Stimulated activated CD8-positive, alpha-beta memory T cell treated with anti-CD3 and anti-CD28 coated beads, Interleukin-2, amount 100 ng/mL, for 48 hours (primary cell): ENCODE measurements around the gene RIOK3.
"Not testable (repeated sequence)": the region's sequence is repeated elsewhere in the genome, so short reads cannot be mapped to it uniquely, and the experiment has no call there.

ENCODE experiments used
- DNase-seq, 2 donors: peaks; one replicate each; pipeline ENCODE4 v3.0.0-alpha.2; 2020; ENCODE audit warnings: low read depth in 2 of 2

The RIOK3 gene, protein sequence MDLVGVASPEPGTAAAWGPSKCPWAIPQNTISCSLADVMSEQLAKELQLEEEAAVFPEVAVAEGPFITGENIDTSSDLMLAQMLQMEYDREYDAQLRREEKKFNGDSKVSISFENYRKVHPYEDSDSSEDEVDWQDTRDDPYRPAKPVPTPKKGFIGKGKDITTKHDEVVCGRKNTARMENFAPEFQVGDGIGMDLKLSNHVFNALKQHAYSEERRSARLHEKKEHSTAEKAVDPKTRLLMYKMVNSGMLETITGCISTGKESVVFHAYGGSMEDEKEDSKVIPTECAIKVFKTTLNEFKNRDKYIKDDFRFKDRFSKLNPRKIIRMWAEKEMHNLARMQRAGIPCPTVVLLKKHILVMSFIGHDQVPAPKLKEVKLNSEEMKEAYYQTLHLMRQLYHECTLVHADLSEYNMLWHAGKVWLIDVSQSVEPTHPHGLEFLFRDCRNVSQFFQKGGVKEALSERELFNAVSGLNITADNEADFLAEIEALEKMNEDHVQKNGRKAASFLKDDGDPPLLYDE

DNA sequence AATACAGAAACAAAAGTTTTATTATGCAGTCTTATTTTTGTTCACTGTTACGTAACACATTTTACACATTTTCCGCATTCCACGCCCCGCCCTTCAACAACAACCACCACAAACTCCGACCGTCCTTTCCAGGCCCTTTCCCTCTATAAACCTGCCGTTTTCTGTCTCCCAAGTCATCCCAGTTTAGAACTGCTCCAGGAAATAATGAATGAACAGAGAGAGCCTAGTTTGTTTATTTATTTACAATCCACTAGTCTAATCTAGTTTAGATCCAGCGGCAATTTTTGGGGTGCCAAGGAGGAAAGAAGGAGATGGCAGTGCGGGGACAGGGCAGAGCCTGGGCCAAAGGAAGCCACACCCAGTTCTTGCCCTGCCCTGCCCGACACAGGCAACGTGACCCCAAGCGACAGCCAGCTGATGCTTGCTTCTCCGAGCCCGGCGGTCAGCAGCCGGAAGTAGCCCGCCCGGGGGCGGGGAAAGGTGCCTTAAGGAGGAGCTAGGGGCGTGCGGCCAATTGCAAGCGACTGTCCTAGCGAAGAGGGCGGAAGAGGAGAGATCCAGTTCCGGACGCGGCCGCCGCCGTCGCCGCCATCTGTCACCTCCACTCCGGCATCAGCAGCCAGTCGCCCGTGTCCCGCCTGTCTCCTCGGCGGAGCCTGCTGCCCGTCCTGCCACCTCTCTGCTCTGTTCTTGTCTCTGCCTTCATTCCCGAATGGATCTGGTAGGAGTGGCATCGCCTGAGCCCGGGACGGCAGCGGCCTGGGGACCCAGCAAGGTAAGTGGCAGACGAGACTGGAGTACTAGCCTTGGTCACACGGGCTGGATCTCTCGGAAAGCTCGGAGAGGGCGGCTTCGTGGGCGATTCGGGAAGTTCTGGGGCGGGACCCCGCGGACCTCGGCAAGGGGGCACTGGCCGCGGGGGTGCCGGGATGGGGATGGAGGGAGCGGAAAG, at the start of gene RIOK3:
RIOK3 (plus strand) TSS at position 560 of the 952 bp plus-strand sequence; CDS start at position 713, 153 bp downstream.
- peak; percentile 93 to 96 for DNase-seq

DNA sequence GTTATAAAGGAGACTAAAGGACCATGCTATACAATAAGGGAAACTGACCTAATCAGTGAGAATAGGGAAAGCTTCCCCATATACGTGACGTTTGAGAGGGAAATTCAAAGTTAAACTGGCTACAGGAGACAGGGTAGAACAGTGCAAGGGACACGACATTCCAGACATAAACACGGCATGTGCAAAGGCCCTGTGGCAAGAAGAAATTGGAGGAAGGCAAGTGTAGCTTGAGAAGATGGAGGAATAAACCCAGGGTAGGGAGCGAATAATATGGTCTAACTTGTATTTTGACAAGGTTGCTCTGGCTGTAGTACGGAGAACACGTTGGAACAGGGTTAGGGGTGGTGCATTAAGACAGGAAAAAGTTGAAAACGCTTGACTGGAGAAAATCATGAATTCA, 49.8 kb upstream of the RIOK3 start:
- DNase-seq, result no peak

DNA sequence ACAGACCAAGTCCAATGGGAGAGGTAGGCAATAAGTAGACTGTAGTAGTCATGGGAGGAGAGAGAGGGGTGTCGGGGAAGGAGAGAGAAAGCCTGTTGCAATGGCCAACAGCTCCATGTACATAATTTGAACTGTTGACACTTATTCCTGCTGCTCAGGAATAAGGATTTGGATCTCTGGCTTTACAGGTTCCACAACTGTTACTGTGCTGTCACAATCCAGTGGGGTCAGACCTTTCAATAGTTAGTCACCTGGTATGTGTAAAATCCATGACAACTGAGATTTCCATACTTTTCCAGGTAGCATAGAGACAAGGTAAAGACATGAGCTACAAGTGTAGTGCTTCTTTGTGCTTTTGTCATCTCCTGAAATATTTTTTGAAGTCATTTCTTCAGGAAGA, 47.5 kb upstream of the RIOK3 start:
- no peak for DNase-seq

DNA sequence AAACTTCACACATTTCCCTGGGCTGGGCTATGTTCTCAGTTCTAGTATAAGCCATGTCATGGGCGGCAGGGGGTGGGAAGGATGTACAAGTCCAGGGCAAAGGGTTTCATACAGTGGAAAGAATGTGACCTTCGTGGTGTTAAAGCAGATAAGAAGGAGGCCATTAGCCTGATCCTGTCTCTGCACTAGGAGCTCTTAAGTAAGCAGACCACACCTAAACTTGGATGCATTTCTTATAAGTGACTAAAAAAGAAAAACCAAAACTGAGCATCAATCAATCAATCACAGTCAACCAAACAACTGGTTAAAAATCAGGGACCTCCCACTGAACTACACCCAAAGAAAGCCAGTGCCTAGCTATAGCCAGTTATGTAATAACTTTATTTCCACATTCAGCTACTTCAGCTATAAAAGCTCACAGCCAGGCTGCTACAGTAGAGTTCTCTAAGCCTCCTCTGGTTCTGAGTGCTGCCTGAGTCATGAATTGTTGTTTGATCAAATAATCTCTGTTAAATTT, 46.8 kb upstream of the RIOK3 start:
- no peak for DNase-seq

DNA sequence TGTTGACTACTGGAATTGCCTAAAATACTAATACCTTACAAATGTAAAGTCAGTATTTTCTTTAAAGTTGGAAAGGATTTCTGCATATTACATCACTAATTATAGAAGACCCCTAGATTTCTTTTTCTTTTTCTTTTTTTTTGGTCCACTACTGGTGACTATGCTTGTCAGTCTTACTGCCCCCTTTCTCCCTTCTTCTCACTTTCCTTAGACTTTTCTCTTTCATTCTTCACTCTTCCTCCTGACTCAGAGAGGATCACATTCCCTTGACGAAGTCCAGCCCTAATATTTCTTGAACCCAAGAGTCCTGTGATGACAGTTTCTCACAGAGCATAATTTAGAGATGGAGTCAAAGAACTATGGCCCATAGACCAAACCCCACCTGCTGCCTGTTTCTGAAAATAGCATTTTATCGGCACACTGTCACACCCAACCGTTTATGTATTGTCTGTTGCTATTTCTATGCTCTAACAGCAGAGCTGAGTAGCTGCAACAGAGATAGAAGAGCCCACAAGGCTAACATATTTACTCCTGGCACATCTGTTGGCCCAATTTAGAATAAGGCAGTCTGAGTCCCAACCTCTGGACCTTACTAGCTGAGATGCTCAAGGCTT, 40.6 kb upstream of the RIOK3 start:
- no peak for DNase-seq

DNA sequence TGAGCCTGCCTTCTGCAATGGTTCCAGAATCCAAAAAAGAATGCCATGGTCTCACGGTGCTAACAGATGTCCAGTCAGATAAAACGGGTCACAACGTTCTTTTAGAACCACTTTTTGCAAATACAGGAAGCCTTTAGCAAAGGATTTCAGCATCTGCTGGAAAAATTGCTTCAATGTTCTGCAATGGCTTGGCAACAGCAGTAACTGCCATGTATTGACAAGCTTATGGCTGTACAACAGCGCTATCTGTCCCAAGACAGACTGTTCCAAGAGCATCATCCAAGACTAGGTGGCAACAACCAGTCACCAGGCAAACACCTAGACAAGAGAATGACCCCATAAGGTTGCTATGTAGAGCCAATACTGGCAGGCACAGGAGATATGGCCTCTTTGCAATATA, 37.6 kb upstream of the RIOK3 start:
- no peak for DNase-seq

DNA sequence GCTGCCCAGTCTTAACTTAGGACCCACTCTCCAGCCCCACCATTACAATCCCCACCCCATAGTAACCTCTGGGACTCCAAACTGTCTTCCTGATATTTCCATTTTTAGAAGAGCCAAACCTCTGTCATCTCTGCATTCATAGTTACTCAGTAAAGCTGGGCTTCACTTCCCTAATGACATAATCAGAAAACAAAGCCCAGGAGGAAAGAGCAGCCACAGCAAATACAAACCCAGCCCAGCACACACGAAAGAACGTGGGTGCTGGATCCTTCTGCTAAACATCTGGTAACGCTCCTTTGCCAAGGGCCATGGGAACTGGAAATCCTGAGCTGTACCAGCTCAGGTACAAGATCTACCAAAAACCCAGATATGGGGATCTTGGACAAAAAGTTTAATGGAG, 36.8 kb upstream of the RIOK3 start:
- no peak for DNase-seq

DNA sequence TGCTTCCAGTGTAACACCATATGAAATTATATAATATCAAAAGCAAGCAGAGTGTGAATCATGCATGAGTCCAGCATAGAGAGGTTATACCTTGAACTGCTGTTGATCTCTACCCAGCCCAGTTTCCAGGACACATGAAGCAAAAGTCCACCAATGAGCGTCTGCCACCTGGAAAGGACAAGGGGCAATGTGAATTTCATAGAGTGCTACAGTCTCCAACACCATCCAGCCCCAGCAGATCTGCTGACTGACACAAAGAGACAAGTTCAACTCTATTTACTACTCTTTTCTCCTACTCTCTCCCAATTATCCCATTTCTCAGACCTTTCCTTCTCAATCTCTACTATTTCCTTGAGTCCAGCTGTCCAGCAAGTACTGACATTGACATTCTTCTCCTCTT, 31.8 kb upstream of the RIOK3 start:
- DNase-seq, result no peak

DNA sequence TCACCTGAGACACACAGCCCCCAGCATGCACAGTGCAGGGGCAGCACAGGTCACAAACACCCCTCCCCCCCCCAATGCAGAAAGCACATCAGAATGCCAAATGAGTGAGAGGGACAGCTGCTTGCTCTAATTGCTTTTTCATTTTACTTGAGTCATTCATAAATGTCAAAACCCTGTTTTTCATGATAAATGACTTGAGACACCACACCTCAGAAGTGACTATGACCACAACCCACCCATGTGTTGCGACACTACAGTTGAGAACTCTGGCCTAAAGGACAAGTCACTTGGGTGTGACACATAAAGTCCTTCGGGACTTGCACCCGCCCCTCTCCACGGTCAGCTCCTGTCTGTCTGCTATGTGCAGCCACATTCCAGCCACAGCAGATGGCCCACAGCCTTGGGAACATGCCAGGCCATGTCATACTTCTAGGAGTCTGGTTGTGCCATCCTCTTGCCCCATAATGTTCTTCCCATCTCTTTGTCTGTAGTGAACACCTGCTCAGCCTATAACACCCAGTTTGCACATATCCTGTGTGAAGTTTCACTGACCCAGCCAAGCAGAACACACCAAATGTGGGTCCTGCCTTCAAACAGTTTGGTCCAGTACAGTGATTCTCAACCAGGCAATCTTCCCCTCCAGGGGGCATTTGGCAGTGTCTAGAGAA, 30.2 kb upstream of the RIOK3 start:
- no peak for DNase-seq

DNA sequence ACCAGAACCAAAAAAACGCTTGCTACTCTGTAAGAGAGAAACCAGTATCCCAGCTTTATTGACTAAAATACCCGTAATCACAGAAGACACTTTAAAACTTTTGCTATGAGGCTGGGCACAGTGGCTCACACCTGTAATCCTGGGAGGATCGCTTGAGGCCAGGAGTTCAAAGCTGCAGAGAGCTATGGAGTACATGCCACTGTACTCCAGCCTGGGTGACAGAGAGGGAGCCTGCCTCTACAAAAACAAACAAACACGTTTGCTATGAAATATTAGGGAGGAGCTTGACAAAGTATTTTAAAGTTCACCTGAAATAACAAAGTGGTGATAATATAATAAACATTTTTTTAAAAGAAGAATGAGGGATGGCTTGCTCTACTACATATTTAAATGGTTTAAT, 28.5 kb upstream of the RIOK3 start:
- no peak for DNase-seq

DNA sequence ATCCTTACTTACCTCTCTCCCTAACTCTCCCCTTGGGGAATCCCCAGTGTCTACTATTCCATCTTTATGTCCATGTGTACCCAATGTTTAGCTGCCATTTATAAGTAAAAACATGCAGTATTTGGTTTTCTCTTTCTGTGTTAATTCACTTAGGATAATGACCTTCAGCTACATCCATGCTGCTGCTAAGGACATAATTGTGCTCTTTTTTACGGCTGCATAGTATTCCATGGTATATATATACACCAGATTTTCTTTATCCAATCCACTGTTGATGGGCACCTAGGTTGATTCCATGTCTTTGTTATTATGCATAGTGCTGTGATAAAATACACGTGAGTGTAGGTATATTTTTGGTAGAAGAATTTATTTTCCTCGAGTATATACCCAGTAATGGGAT, 24.3 kb upstream of the RIOK3 start:
- DNase-seq, result no peak

DNA sequence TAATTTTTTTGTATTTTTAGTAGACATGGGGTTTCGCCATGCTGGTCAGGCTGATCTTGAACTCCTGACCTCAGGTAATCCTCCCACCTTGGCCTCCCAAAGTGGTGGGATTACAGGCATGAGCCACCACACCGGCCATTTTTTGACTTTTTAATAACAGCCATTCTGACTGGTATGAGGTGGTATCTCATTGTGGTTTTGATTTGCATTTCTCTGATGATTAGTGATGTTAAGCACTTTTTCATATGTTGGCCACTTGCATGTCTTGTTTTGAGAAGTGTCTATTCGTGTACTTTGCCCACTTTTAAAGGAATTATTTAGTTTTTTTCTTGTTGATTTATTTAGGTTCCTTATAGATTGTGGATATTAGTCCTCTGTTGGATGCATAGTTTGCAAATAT, 23.5 kb upstream of the RIOK3 start:
- DNase-seq, result not testable (repeated sequence)

DNA sequence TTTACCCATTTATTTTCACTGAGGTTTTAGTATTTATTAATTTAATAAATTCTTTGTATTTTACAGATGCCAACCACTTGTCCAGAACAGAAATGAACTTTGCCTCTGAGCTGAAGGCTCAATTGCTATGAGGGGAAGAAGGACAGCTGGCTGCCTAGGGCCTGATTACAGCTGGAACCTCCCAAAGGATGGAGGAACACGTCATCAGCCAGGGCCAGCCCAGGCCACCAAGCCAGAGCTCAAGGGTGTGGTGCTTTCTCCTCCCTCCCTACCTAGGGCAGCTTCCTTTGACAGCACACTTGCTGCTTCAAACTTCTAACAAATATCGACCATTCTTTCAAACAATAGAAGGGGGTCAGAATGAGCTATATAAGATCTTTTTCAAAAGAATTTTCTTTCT, 19.7 kb upstream of the RIOK3 start:
- no peak for DNase-seq

DNA sequence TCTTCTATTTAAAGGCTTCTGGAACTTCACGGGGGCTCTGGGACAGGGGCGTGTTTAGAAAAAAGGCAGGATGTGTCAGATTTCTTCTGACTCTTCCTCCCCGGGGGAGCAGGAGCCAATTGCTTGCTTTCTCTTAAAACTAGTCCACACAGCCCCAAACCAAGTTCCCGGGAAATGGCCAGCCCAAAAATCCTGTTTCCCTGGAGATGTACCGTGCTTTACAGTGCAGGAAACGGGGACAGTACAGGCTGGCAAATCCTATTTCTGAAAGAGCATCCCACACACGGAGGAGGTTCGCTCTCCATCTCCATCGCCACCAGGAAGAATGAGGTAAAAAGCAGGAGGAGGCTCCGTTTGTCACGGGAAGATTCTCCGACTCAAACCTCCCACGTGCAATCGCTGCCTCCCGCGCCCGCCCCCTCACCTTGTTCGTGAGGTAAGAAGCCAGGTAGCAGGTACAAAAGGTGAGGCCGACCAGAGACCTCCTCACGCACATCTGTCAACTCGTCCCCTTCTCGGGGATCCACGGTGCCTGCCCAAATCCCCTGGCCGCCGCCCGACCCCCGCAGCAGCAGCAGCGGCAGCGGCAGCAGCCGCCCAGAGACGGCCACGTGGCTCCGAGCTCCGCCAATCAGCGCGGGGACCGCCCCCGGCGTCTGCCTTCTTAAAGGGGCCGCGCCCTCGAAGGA, 15.6 kb upstream of the RIOK3 start:
- DNase-seq, result peak; percentile 70 to 78

DNA sequence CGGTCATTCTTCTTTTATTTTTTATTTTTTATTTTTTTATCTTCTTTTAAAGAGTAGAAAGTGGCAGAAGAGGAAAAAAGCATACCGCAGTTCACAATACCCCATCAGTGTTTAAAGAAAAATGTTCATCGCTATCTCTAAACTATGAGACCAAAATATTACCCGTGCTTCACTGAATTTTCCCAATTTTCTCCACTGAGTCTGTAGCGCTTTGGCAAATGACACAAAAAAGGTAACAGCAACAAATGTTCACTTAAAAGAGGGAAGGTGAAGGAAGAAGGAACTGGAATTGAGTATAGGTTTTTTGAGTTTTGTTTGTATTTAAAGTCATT, 15.1 kb upstream of the RIOK3 start:
- no peak for DNase-seq

DNA sequence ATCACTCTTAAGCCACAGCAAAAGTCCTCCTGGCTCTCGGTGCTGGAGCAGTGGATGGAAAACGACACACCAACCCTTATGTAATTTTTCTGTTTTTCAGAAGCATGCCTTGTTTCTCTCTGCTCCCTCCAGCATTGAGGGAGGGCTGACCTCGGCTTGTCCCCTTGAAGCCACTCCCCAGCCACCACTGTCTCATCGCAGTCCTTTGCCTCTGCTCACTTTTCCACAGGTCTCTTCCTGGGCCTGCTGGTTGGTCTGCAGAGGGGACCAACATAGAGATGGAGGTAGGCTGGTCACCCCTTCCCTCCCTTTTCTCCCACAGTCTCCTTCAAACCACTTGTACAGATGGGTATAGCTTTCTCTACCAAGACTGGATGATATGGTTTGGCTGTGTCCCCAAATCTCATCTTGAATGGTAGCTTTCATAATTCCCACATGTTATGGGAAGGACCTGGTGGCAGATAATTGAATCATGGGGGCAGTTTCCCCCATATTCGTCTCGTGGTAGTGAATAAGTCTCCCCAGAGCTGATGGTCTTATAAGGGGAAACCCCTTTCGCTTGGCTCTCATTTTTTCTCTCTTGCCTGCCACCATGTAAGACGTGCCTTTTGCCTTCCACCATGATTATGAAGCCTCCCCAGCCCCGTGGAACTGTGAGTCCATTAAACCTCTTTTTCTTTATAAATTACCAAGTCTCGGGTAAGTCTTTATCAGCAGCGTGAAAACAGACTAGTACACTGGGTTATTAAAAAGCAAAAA, 14.3 kb upstream of the RIOK3 start:
- no peak for DNase-seq

DNA sequence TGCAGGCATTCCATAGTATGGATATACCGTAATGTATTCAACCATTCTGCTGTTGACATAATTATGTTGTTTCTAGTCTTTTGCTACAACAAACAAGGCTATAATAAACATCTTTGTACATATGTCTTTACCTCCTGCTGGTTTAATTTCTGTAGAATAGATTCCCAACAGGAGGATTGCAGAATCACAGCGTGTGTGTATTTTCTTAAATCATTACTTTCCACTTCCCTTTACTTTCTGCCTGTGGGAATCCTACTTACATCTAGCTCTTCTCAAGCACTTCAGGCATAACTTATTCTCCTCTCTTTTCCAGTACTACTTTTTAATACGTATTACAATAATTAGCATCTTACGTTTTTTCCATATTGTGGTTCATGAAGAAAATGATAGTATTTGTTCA, 13.0 kb upstream of the RIOK3 start:
- no peak for DNase-seq

DNA sequence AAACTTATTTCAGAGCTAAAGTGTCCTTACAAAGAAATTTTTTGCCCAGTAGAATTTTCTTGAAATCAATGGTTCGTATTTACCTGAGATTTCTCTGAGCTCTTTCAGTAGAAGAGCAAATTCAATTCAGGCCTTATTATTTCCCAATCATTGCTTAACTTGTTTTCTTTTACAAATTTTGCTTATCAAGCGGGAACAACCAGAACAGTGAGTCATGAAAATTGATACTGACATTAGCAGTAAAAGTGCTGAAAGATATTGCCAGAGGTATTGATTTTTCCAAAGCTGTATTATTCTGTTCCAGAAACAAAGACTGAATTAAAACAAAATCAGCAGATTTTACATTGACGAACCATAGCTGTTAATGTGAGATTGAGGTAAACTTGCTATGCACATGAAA, 10.1 kb upstream of the RIOK3 start:
- no peak for DNase-seq

DNA sequence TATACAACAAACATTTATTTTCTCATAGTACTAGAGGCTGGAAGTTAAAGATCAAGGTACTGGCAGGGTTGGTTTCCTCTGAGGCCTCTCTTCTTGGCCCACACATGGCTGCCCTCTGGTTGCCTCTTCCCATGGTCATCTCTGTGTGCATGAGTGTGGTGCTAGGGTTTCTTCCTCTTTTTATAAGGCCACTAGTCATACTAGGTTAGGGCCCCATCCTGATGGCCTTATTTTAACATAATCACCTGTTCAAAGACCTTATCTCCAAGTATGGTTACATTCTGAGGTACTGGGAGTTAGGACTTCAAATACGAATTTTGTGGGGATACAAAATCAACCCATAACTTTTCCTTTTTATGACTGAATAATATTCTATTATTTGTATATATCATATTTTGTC, 4.8 kb upstream of the RIOK3 start:
- no peak for DNase-seq

DNA sequence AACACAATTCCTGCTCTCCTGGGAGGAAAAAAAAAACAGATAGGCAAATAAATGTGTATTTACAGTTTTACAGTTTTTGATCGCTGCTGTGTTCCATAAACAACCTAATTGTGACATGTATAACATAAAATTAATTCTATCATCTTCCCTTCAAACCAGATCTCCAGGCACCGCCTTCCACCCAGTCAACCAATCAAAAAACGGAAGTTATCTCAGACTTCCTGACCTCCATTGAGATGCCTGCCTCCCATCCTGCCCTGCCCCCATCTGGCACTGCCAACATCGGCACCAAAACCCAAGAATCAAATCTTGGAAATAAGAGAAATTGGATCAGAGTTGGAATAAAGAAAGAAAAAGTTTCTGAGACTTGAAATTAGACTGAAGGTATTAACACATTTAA, 3.1 kb upstream of the RIOK3 start:
- DNase-seq, result no peak
